Natural killer cell (primary cell): ENCODE data around the gene DOP1A. TPM values are rescaled to one million over a fixed set of nuclear protein-coding genes. Genes with fewer than 3 reads are reported as not detected.

Source experiments
- ATAC-seq, 3 donors: fragments of 150-1000 bp in 2 of 3; fragments of 200-7000 bp in 1 of 3; cut with Tn5 transposase; 1 replicate in 1 of 3; 2 replicates in 2 of 3; pipeline ENCODE4 v1.10.0; 2021; ENCODE audit warnings: mild to moderate bottlenecking in 2 of 3, moderate library complexity in 2 of 3
- DNase-seq, 2 donors: peaks; one replicate each; pipeline versions ENCODE4 v3.0.0 to v3.0.0-alpha.2; 2013 to 2021; ENCODE audit warnings: mixed read lengths in 1 of 2
- H3K27ac ChIP-seq: one replicate; pipeline ENCODE4 v1.5.1; 2013; ENCODE audit warnings: mild to moderate bottlenecking, low read length
- H3K27me3 ChIP-seq: one replicate; pipeline ENCODE4 v1.6.1; 2013; ENCODE audit warnings: low read length; ENCODE audit not compliant: control insufficient read depth, insufficient read depth
- H3K36me3 ChIP-seq: one replicate; pipeline ENCODE4 v1.6.1; 2013; ENCODE audit warnings: low read length; ENCODE audit not compliant: control insufficient read depth, insufficient read depth
- H3K4me1 ChIP-seq: one replicate; pipeline ENCODE4 v1.6.1; 2013; ENCODE audit warnings: low read length; ENCODE audit not compliant: control insufficient read depth, insufficient read depth
- H3K4me3 ChIP-seq: one replicate; pipeline ENCODE4 v1.5.1; 2013; ENCODE audit warnings: low read length
- H3K9me3 ChIP-seq: one replicate; pipeline ENCODE4 v1.6.1; 2013; ENCODE audit warnings: low read length; ENCODE audit not compliant: control insufficient read depth, insufficient read depth
- H3K27ac Mint-ChIP-seq, 2 donors: one replicate each; pipeline ENCODE4 v1.8.0; 2022; ENCODE audit warnings: mild to moderate bottlenecking in 2 of 2, mixed read lengths in 2 of 2, moderate library complexity in 1 of 2
- H3K27me3 Mint-ChIP-seq, 2 donors: one replicate each; pipeline ENCODE4 v1.8.0; 2022; ENCODE audit warnings: low read depth in 2 of 2, mixed read lengths in 2 of 2
- H3K36me3 Mint-ChIP-seq: one replicate; pipeline ENCODE4 v1.8.0; 2022; ENCODE audit warnings: mixed read lengths
- H3K4me1 Mint-ChIP-seq, 2 donors: one replicate each; pipeline ENCODE4 v1.8.0; 2022; ENCODE audit warnings: mixed read lengths in 2 of 2
- H3K4me3 Mint-ChIP-seq: one replicate; pipeline ENCODE4 v1.8.0; 2022; ENCODE audit warnings: mild to moderate bottlenecking, moderate library complexity, mixed read lengths
- H3K9me3 Mint-ChIP-seq, 2 donors: one replicate each; pipeline ENCODE4 v1.8.0; 2022; ENCODE audit warnings: mixed read lengths in 2 of 2
- WGBS: methylation state at CpG from one replicate; pipeline ENCODE4 v1.1.7; 2013; ENCODE audit warnings: missing lambda C conversion rate; ENCODE audit not compliant: insufficient coverage; 5-methylcytosine and 5-hydroxymethylcytosine counted together
- intact Hi-C: fragments of 100-400 bp; cut with micrococcal nuclease; formaldehyde crosslinking; loops from one replicate; pipeline ENCODE4 v1.14.2; 2022
- total RNA-seq, 4 donors: library from RNA; stranded (reverse); fragments of 120-200 nt in 1 of 4; gene quantifications; one replicate each; pipeline versions ENCODE4 v1.2.3 to v1.2.4, GENCODE V29; 2013 to 2022
- TF ChIP-seq, protein P1 (sequence below): fragments of 200-600 bp; IDR thresholded peaks from one replicate; pipeline ENCODE4 v1.8.0; 2022; ENCODE audit warnings: antibody characterized with exemption

Gene DOP1A
- total RNA-seq, 3 donors from 2014 or later (not counting 1 experiment from before 2014, with no cell fraction given) = 23.5 to 36.7 (median 30.1) TPM

DNA sequence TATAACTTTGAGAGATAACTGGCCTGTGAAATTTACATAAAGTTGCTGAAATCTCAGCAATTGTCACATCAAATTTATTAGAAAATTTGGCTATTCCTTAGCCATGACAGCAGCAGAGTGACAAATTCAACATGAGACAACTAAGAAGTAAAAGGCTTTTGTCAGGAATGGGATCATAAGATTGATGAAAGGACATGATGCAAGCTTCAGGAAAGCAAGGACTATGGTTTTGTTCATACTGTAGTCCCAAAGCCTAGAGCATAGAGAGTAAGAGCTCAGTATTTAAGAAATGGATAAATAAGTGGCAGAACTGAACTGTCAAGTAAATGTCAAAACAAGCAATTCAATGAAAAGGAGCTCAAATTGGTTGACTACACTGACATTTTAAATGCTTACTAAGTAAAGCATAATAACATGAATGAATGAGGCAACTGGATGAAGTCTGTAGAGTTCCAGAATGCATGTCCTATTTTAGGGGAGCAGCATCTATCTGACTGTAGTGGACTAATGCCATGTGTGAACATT is 113.0 kb downstream of the DOP1A start:
- TF ChIP-seq, protein P1, sequence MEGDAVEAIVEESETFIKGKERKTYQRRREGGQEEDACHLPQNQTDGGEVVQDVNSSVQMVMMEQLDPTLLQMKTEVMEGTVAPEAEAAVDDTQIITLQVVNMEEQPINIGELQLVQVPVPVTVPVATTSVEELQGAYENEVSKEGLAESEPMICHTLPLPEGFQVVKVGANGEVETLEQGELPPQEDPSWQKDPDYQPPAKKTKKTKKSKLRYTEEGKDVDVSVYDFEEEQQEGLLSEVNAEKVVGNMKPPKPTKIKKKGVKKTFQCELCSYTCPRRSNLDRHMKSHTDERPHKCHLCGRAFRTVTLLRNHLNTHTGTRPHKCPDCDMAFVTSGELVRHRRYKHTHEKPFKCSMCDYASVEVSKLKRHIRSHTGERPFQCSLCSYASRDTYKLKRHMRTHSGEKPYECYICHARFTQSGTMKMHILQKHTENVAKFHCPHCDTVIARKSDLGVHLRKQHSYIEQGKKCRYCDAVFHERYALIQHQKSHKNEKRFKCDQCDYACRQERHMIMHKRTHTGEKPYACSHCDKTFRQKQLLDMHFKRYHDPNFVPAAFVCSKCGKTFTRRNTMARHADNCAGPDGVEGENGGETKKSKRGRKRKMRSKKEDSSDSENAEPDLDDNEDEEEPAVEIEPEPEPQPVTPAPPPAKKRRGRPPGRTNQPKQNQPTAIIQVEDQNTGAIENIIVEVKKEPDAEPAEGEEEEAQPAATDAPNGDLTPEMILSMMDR = no peak
- Histone ChIP-seq H3K9me3 (no peaks in the 10 kb centered on the region), H3K27me3 (no peaks in the 10 kb centered on the region), H3K36me3 (peaks cover 39% of the 10 kb centered on the region), H3K27ac (no peak overlapping the region), H3K4me1 (no peaks in the 10 kb centered on the region), H3K4me3 (no peak overlapping the region)
- no peak overlapping the region for H3K27ac Mint-ChIP-seq
- ATAC-seq (no peak), DNase-seq (no peak)
- peaks cover 14% of the 10 kb centered on the region for H3K36me3 Mint-ChIP-seq
- no peaks in the 10 kb centered on the region for H3K9me3 Mint-ChIP-seq
- no peak overlapping the region for H3K4me3 Mint-ChIP-seq
- H3K27me3 Mint-ChIP-seq = no peaks in the 10 kb centered on the region
- intact Hi-C loops = no loop called here
- H3K4me1 Mint-ChIP-seq = peaks cover 0 to 7% of the 10 kb centered on the region in 2 donors

DNA sequence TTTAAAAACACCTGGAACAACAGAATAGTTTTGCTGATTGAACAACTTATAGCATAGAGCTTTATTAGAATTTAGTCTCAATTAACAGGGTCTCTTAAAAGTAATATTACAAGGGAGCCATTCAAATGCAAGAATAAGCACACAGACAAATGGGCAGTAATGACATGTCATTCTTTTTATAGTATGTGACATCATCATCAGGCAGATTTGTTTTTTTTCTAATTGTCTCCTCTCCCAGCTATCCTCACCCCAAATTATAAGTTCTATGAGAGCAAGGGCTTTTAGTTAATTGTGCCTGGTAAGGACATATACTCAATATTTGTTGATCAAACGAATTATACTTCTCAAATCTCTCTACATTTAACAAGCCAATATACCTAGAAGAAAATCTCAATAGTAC is 114.6 kb downstream of the DOP1A start:
- Histone ChIP-seq H3K27ac (no peak overlapping the region), H3K4me3 (no peak overlapping the region), H3K36me3 (peaks cover 37% of the 10 kb centered on the region), H3K4me1 (no peaks in the 10 kb centered on the region), H3K9me3 (no peaks in the 10 kb centered on the region), H3K27me3 (no peaks in the 10 kb centered on the region)
- 100% methylated on average over 1 of the region's 1 CpG for WGBS
- H3K36me3 Mint-ChIP-seq = peaks cover 14% of the 10 kb centered on the region
- H3K27me3 Mint-ChIP-seq = no peaks in the 10 kb centered on the region
- intact Hi-C loops = no loop called here
- H3K27ac Mint-ChIP-seq = no peak overlapping the region
- H3K9me3 Mint-ChIP-seq = no peaks in the 10 kb centered on the region
- H3K4me1 Mint-ChIP-seq = peaks cover 0 to 7% of the 10 kb centered on the region in 2 donors
- no peak overlapping the region for H3K4me3 Mint-ChIP-seq
- ATAC-seq (no peak), DNase-seq (no peak)
- TF ChIP-seq, protein P1 = no peak

DNA sequence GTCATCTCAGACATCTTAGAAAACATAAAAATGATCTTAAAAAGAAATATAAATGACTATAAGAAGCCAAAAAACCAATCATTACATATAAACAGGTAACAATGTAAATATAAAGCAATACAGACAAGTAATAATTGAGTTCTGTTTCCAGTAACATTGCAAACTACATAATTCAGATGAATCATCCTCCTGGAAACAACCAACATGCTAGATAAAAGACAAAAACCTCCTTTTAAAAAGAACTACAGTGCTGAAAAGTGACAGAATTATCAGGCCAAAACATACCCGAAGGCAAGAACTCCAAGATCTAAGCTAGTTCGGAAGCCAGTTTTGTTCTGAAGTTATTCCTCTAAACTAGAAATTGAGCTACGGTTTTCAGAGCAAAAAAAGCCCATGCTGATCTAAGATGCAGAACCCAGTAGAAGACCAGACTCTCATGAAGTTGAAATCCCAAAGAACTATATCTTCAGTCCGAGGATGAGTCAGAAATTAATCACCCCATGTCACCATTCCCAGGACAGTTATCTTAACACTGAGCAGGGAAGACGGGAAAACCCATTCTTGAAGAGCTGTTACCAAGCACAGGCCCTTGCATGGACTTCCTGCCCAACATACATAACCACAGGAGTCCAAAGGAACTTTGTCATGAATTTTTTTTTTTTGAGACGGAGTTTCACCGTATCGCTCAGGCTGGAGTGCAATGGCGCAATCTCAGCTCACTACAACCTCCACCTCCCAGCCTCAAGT is 115.8 kb downstream of the DOP1A start:
- H3K4me1 ChIP-seq = no peaks in the 10 kb centered on the region
- no peak for ATAC-seq
- intact Hi-C loops = no loop called here
- no peak for DNase-seq
- H3K4me1 Mint-ChIP-seq = peaks cover 0 to 7% of the 10 kb centered on the region in 2 donors
- H3K4me3 ChIP-seq = no peak overlapping the region
- WGBS = 88% methylated on average over 9 of the region's 9 CpGs
- H3K27ac Mint-ChIP-seq = no peak overlapping the region
- H3K27me3 ChIP-seq = no peaks in the 10 kb centered on the region
- H3K4me3 Mint-ChIP-seq = no peak overlapping the region
- H3K27ac ChIP-seq = no peak overlapping the region
- H3K9me3 ChIP-seq = no peaks in the 10 kb centered on the region
- H3K9me3 Mint-ChIP-seq = no peaks in the 10 kb centered on the region
- peaks cover 14% of the 10 kb centered on the region for H3K36me3 Mint-ChIP-seq
- H3K27me3 Mint-ChIP-seq = no peaks in the 10 kb centered on the region
- H3K36me3 ChIP-seq = peaks cover 28% of the 10 kb centered on the region
- TF ChIP-seq, protein P1 = no peak
